ENCODE measurements around the gene RAD18.

- TF ChIP-seq CTCF (conservative IDR thresholded peaks at IDR 0.05; ENCODE audit: low read length) (no peak), EZH2phosphoT487 (IDR thresholded peaks at IDR 0.05; ENCODE audit: borderline replicate concordance, low read depth, low read length) (no peak)
Measured at GRCh38 chr3:9000041-9000440, 36.8 kb upstream of the RAD18 start.
